ENCODE measurements around the gene NFAM1.

GRCh38 chr22:42414565-42415303, 17.5 kb downstream of the NFAM1 start:
- TF ChIP-seq ZNF530 (tag by site-specific recombination; IDR thresholded peaks at IDR 0.05; ENCODE audit: low read depth), result no peak
- no peak for TF ChIP-seq ZBTB8A (tag by site-specific recombination; IDR thresholded peaks at IDR 0.05)
- TF ChIP-seq, protein P1, sequence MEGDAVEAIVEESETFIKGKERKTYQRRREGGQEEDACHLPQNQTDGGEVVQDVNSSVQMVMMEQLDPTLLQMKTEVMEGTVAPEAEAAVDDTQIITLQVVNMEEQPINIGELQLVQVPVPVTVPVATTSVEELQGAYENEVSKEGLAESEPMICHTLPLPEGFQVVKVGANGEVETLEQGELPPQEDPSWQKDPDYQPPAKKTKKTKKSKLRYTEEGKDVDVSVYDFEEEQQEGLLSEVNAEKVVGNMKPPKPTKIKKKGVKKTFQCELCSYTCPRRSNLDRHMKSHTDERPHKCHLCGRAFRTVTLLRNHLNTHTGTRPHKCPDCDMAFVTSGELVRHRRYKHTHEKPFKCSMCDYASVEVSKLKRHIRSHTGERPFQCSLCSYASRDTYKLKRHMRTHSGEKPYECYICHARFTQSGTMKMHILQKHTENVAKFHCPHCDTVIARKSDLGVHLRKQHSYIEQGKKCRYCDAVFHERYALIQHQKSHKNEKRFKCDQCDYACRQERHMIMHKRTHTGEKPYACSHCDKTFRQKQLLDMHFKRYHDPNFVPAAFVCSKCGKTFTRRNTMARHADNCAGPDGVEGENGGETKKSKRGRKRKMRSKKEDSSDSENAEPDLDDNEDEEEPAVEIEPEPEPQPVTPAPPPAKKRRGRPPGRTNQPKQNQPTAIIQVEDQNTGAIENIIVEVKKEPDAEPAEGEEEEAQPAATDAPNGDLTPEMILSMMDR (tag by site-specific recombination; IDR thresholded peaks at IDR 0.05), result no peak
- no peak for TF ChIP-seq SP2 (tag by site-specific recombination; IDR thresholded peaks at IDR 0.05)
- TF ChIP-seq ZNF138 (tag by site-specific recombination; IDR thresholded peaks at IDR 0.05; ENCODE audit: borderline replicate concordance), result no peak
- no peak for TF ChIP-seq ZNF114 (tag by site-specific recombination; IDR thresholded peaks at IDR 0.05)
- no peak for TF ChIP-seq ZNF366 (tag by site-specific recombination; conservative IDR thresholded peaks at IDR 0.05)
- TF ChIP-seq ZNF426 (tag by site-specific recombination; IDR thresholded peaks at IDR 0.05), result no peak
- TF ChIP-seq ZNF140 (tag by site-specific recombination; IDR thresholded peaks at IDR 0.05), result no peak
- no peak for TF ChIP-seq IKZF3 (tag by site-specific recombination; IDR thresholded peaks at IDR 0.05)

All from HEK293 (cell line).